ENCODE data around the gene SLC13A1. TPM values are rescaled to one million over a fixed set of nuclear protein-coding genes. Genes with fewer than 3 reads are reported as not detected.

SLC13A1 gene
- total and polyA plus RNA-seq, 10 of the 15 experiments (the other 5 are each of a cell fraction or from before 2014, with no cell fraction given): 0.10 TPM; not detected in 9

GRCh38 chr7:123125231-123125630 is 74.5 kb downstream of the SLC13A1 start:
- no peak for ATAC-seq
- Histone ChIP-seq H2AFZ (ENCODE audit: control insufficient read depth, low read depth, low read length) (no peak overlapping the region), H3K36me3 (ENCODE audit: control insufficient read depth in 2 of 2, insufficient read depth in 2 of 2, low read length in 1 of 2) (no peaks in the 10 kb centered on the region), H4K20me1 (ENCODE audit: control insufficient read depth, insufficient read depth) (no peaks in the 10 kb centered on the region), H3K9ac (ENCODE audit: control insufficient read depth, insufficient read depth, low read length) (no peak overlapping the region), H3K4me3 (no peak overlapping the region), H3K27me3 (replicated peaks in 1 of 2; ENCODE audit: control insufficient read depth in 2 of 2, insufficient read depth in 2 of 2, low read length in 1 of 2) (no peaks in the 10 kb centered on the region), H3K27ac (ENCODE audit: control insufficient read depth, insufficient read depth) (no peak overlapping the region), H3K4me1 (ENCODE audit: control insufficient read depth, insufficient read depth, low read length) (no peaks in the 10 kb centered on the region), H3K79me2 (ENCODE audit: control insufficient read depth, insufficient read depth, low read length) (no peaks in the 10 kb centered on the region), H3K9me3 (replicated peaks; ENCODE audit: control insufficient read depth, insufficient read depth, low read length) (no peaks in the 10 kb centered on the region), H3K4me2 (ENCODE audit: control insufficient read depth, insufficient read depth) (no peak overlapping the region)
- DNase-seq (ENCODE audit: low read depth, low spot score): no peak
- FAIRE-seq: no peak
- ChIA-PET POLR2A (no interaction called here), SMC1A (ENCODE audit: uncharacterized antibody, unreplicated experiment) (interaction anchor here (0.6 to 0.9 kb wide), 2 partner anchors 50 to 540 kb away, joined by 3 to 4 read pairs; no protein-coding TSS in a partner anchor), CTCF (interaction anchor here (1.1 kb wide), 1 partner anchor 29 kb away, joined by 4 read pairs; no protein-coding TSS in a partner anchor), RAD21 (ENCODE audit: unreplicated experiment) (no interaction called here)
- in situ Hi-C loops (cut with MboI) (no loop called here), intact Hi-C loops (cut with micrococcal nuclease; ENCODE audit: unreplicated experiment) (no loop called here)
- no peak for TF ChIP-seq ZNF384 (IDR thresholded peaks at IDR 0.05; ENCODE audit: borderline replicate concordance, low read depth, low read length)
- TF ChIP-seq BRCA1 (IDR thresholded peaks at IDR 0.05; ENCODE audit: low read depth, low read length): no peak
- TF ChIP-seq ZNF207 (IDR thresholded peaks at IDR 0.05; ENCODE audit: borderline replicate concordance): no peak
- TF ChIP-seq IKZF2 (IDR thresholded peaks at IDR 0.05): no peak
- no peak for TF ChIP-seq PAX5 (IDR thresholded peaks at IDR 0.05; ENCODE audit: borderline replicate concordance, low read depth, low read length)
- no peak for TF ChIP-seq KAT2A (conservative IDR thresholded peaks at IDR 0.05; ENCODE audit: control insufficient read depth, low read depth, low read length)
- no peak for TF ChIP-seq ATF2 (IDR thresholded peaks at IDR 0.05; ENCODE audit: low read length)
- no peak for TF ChIP-seq ZNF24 (IDR thresholded peaks at IDR 0.05)
- no peak for TF ChIP-seq CTCF (IDR thresholded peaks at IDR 0.05 in 2 of 3, conservative IDR thresholded peaks at IDR 0.05 in 1 of 3; ENCODE audit: control insufficient read depth in 2 of 3, extremely low read depth in 1 of 3, insufficient read depth in 1 of 3, low read depth in 3 of 3, low read length in 3 of 3)
- WGBS (ENCODE audit: insufficient coverage, insufficient replicate concordance, low lambda C conversion rate, missing lambda C conversion rate): 44% methylated on average over 3 of the region's 3 CpGs
- no TSS peak for BruUV-seq (replicated peaks)

All from GM12878 (cell line).